ENCODE data around the gene KERA.
"Not testable (repeated sequence)": the region's sequence is repeated elsewhere in the genome, so short reads cannot be mapped to it uniquely, and the experiment has no call there.

The KERA gene

DNA sequence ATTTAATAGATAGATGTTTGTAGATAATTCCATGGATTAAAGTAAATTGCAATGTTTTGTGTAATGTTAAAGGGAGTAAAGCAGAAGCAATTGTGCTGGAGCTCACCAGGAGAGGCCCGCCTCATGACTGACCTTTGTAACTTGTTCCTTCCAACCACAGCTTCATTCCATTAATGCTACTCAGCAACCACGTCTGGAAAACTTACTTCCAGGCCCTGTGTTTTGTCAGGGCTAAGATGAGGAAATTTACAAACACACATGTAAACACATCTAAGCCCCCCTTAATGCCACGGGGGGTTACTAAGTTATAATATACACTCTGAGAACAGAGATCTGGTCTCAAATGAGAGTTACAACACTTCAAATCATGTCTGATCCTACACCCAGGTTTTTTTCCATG is 41.1 kb upstream of the KERA start:
- Histone ChIP-seq H3K27me3 (ENCODE audit: control insufficient read depth in 5 of 5, insufficient read depth in 4 of 5, low read length in 5 of 5) (no peaks in the 10 kb centered on the region), H3K9ac (ENCODE audit: low read length in 5 of 5) (no peak overlapping the region), H3K27ac (ENCODE audit: low read depth, low read length) (no peak overlapping the region), H3K36me3 (ENCODE audit: control insufficient read depth in 5 of 5, insufficient read depth in 5 of 5, low read length in 5 of 5) (no peaks in the 10 kb centered on the region), H3K9me3 (ENCODE audit: control insufficient read depth in 5 of 5, low read length in 5 of 5) (peaks cover 0 to 3% (median 0%) of the 10 kb centered on the region in 5 donors), H3K4me1 (ENCODE audit: control insufficient read depth in 5 of 5, insufficient read depth in 5 of 5, low read length in 5 of 5) (peaks cover 0 to 7% (median 2%) of the 10 kb centered on the region in 5 donors), H3K4me3 (ENCODE audit: low read depth in 1 of 5, low read length in 5 of 5) (no peak overlapping the region)

DNA sequence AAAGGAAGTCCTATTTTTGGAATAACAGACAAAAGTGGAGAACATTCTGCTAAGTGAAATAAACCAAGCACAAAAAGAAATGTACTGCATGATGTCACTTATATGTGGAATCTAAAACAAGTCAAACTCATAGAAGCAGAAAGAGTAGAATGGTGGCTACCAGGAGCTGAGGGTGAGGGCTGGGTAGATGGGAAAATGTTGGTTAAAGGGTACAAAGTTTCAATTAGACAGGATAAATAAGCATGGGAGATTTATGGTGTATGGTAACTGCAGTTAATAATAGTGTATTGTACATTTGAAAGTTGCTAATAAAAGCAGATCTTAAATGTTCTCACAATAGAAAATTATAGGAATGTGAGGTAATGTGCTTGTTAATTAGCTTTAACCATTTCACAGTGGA is 40.6 kb upstream of the KERA start:
- peaks cover 0 to 3% (median 0%) of the 10 kb centered on the region in 5 donors for H3K9me3 ChIP-seq (ENCODE audit: control insufficient read depth in 5 of 5, low read length in 5 of 5)
- H3K27me3 ChIP-seq (ENCODE audit: control insufficient read depth in 5 of 5, insufficient read depth in 4 of 5, low read length in 5 of 5): no peaks in the 10 kb centered on the region
- H3K9ac ChIP-seq (ENCODE audit: low read length in 5 of 5): no peak overlapping the region
- peaks cover 0 to 7% (median 2%) of the 10 kb centered on the region in 5 donors for H3K4me1 ChIP-seq (ENCODE audit: control insufficient read depth in 5 of 5, insufficient read depth in 5 of 5, low read length in 5 of 5)
- H3K36me3 ChIP-seq (ENCODE audit: control insufficient read depth in 5 of 5, insufficient read depth in 5 of 5, low read length in 5 of 5): no peaks in the 10 kb centered on the region
- no peak overlapping the region for H3K27ac ChIP-seq (ENCODE audit: low read depth, low read length)
- no peak overlapping the region for H3K4me3 ChIP-seq (ENCODE audit: low read depth in 1 of 5, low read length in 5 of 5)

DNA sequence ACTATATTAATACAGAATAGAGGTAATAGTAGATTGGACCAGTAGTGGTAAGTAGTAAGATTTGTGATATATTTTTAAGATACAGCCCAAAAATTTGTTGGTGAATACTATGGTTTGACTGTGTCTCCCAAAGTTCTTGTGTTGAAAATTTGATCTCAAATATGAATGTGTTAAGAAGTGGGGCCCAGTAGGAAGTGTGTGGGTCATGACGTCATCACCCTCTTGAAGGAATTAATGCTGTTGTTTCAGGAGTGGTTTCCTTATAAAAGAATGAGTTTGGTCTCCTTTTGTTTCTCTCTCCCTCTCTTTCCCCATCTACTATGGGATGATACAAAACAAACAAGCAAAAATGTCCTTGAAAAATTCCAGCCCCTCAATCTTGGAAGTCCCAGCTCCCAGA is 37.1 kb upstream of the KERA start:
- H3K27ac ChIP-seq (ENCODE audit: low read depth, low read length): no peak overlapping the region
- no peak overlapping the region for H3K9ac ChIP-seq (ENCODE audit: low read length in 5 of 5)
- H3K9me3 ChIP-seq (ENCODE audit: control insufficient read depth in 5 of 5, low read length in 5 of 5): peaks cover 0 to 9% (median under 1%) of the 10 kb centered on the region in 5 donors
- peaks cover 0 to 7% (median 2%) of the 10 kb centered on the region in 5 donors for H3K4me1 ChIP-seq (ENCODE audit: control insufficient read depth in 5 of 5, insufficient read depth in 5 of 5, low read length in 5 of 5)
- no peak overlapping the region for H3K4me3 ChIP-seq (ENCODE audit: low read depth in 1 of 5, low read length in 5 of 5)
- H3K27me3 ChIP-seq (ENCODE audit: control insufficient read depth in 5 of 5, insufficient read depth in 4 of 5, low read length in 5 of 5): peaks cover 0 to 3% (median 0%) of the 10 kb centered on the region in 5 donors
- no peaks in the 10 kb centered on the region for H3K36me3 ChIP-seq (ENCODE audit: control insufficient read depth in 5 of 5, insufficient read depth in 5 of 5, low read length in 5 of 5)

DNA sequence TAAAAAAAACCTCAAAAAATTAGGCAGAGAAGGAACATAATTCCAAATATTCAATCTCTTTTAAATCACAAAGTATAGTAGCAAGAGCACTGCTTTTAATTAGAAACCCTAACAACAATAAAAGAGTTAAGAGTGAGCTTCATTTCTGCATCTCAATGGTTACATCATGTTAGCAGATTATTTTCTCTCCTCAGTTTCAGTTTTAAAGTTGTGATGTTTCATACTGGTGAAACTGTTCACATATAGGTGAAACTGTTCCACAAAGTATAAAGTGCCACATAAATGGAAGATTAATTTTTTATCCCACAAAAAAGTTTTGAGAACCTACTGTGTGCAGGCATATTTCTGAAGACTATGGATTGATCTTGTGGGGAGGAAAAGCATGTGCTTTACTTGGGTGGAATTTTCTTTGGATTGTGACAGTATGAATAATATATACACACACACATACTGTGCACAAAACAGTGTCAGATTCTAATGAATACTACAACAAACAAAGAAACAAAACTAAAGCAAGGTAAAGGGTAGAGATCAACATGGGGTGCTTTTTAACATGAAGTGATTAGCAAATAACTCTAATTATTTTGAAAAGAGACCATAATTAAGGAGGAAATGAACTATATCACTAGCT is 36.3 kb upstream of the KERA start:
- Histone ChIP-seq H3K4me1 (ENCODE audit: control insufficient read depth in 5 of 5, insufficient read depth in 5 of 5, low read length in 5 of 5) (peaks cover 0 to 7% (median 2%) of the 10 kb centered on the region in 5 donors), H3K4me3 (ENCODE audit: low read depth in 1 of 5, low read length in 5 of 5) (no peak overlapping the region), H3K27ac (ENCODE audit: low read depth, low read length) (no peak overlapping the region)

DNA sequence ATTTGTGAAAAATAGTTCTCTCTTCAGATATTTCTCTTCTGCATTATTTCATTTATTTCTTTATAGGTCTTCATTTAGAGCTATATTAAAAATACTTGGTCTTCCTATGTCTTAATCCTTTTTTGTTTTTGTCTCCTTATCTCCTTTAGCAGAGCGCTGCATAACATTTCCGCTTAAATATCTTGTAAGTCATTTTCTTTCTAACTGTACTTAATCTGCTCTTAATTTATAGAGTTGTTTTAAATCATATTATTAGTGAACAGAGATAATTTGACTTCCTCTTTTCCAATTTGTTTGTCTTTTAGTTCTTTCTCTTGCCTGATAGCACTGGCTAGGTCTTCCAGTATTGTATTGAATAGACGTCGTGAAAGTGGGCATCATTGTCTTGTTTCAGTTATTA is 35.5 kb upstream of the KERA start:
- H3K9me3 ChIP-seq (ENCODE audit: control insufficient read depth in 5 of 5, low read length in 5 of 5): peaks cover 4 to 20% (median 9%) of the 10 kb centered on the region in 5 donors
- H3K9ac ChIP-seq (ENCODE audit: low read length in 5 of 5): no peak overlapping the region
- H3K4me3 ChIP-seq (ENCODE audit: low read depth in 1 of 5, low read length in 5 of 5): no peak overlapping the region
- no peak overlapping the region for H3K27ac ChIP-seq (ENCODE audit: low read depth, low read length)
- H3K4me1 ChIP-seq (ENCODE audit: control insufficient read depth in 5 of 5, insufficient read depth in 5 of 5, low read length in 5 of 5): peaks cover 0 to under 1% (median 0%) of the 10 kb centered on the region in 5 donors
- no peaks in the 10 kb centered on the region for H3K36me3 ChIP-seq (ENCODE audit: control insufficient read depth in 5 of 5, insufficient read depth in 5 of 5, low read length in 5 of 5)
- peaks cover 0 to 3% (median 0%) of the 10 kb centered on the region in 5 donors for H3K27me3 ChIP-seq (ENCODE audit: control insufficient read depth in 5 of 5, insufficient read depth in 4 of 5, low read length in 5 of 5)

More for the DNA sequence above, 36.3 kb upstream of the KERA start:
- H3K9me3 ChIP-seq (ENCODE audit: control insufficient read depth in 5 of 5, low read length in 5 of 5): peaks cover 2 to 13% (median 4%) of the 10 kb centered on the region in 5 donors
- H3K36me3 ChIP-seq (ENCODE audit: control insufficient read depth in 5 of 5, insufficient read depth in 5 of 5, low read length in 5 of 5): no peaks in the 10 kb centered on the region
- H3K9ac ChIP-seq (ENCODE audit: low read length in 5 of 5): no peak overlapping the region
- peaks cover 0 to 3% (median 0%) of the 10 kb centered on the region in 5 donors for H3K27me3 ChIP-seq (ENCODE audit: control insufficient read depth in 5 of 5, insufficient read depth in 4 of 5, low read length in 5 of 5)

DNA sequence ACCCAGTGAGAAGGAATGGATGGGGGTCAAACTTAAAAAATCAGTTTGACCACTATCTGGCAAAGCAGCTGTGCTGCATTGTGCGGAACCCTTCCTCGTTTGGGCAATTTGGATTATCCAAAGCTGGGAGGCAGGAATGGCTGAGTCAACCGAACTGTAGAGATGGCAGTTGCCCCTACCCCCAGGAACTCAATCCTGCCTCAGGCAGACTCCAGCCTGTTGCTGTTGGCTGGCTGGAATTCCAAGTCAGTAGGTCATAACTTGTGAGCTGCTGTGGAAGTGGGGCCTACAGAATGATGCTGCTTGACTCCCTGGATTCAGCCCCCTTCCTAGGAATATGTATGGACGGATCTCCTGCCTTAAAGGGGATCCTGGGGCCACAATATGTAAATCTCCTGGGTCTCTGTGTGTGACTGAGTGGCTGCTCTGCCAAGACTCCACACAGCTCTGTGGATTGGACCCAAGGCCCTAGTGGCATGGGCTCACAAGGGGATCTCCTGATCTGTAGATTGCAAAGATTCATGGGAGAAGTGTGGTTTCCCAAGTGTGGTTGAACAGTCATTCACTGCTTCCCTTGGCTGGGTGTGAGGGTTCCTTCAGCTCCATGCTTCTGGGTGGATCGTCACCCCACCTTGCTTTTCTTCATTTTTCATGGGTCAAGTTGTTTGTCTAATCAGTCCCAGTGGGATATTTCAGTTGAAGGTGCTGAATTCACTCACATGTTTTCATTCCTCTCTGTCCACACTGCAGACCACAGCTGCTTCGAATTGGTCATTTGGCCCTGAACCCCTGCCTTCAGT is 34.3 kb upstream of the KERA start:
- Histone ChIP-seq H3K27me3 (ENCODE audit: control insufficient read depth in 5 of 5, insufficient read depth in 4 of 5, low read length in 5 of 5) (peaks cover 0 to 3% (median 0%) of the 10 kb centered on the region in 5 donors), H3K9ac (ENCODE audit: low read length in 5 of 5) (no peak overlapping the region), H3K4me1 (ENCODE audit: control insufficient read depth in 5 of 5, insufficient read depth in 5 of 5, low read length in 5 of 5) (no peaks in the 10 kb centered on the region), H3K9me3 (ENCODE audit: control insufficient read depth in 5 of 5, low read length in 5 of 5) (peaks cover 4 to 27% (median 9%) of the 10 kb centered on the region in 5 donors), H3K4me3 (ENCODE audit: low read depth in 1 of 5, low read length in 5 of 5) (no peak overlapping the region), H3K27ac (ENCODE audit: low read depth, low read length) (no peak overlapping the region), H3K36me3 (ENCODE audit: control insufficient read depth in 5 of 5, insufficient read depth in 5 of 5, low read length in 5 of 5) (no peaks in the 10 kb centered on the region)

DNA sequence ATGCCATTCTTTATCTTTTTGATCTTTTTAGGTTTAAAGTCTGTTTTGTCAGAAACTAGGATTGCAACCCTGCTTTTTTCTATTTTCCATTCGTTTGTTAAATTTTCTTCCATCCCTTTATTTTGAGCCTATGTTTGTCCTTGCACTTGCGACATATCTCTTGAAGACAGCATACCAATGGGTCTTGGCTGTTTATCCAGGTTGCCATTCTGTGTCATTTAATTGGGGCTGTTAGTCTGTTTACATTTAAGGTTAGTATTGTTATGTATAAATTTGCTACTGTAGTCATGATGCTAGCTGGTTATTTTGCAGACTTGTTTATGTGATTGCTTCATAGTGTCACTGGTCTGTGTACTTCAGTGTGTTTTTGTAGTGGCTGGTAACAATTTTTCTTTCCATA is 32.1 kb upstream of the KERA start:
- not testable (repeated sequence) for H3K9ac ChIP-seq (ENCODE audit: low read length in 5 of 5); H3K4me3 ChIP-seq (ENCODE audit: low read depth in 1 of 5, low read length in 5 of 5); H3K4me1 ChIP-seq (ENCODE audit: control insufficient read depth in 5 of 5, insufficient read depth in 5 of 5, low read length in 5 of 5); H3K27ac ChIP-seq (ENCODE audit: low read depth, low read length); H3K27me3 ChIP-seq (ENCODE audit: control insufficient read depth in 5 of 5, insufficient read depth in 4 of 5, low read length in 5 of 5); H3K36me3 ChIP-seq (ENCODE audit: control insufficient read depth in 5 of 5, insufficient read depth in 5 of 5, low read length in 5 of 5)
- H3K9me3 ChIP-seq (ENCODE audit: control insufficient read depth in 5 of 5, low read length in 5 of 5): peaks cover 4 to 27% (median 9%) of the 10 kb centered on the region in 5 donors

DNA sequence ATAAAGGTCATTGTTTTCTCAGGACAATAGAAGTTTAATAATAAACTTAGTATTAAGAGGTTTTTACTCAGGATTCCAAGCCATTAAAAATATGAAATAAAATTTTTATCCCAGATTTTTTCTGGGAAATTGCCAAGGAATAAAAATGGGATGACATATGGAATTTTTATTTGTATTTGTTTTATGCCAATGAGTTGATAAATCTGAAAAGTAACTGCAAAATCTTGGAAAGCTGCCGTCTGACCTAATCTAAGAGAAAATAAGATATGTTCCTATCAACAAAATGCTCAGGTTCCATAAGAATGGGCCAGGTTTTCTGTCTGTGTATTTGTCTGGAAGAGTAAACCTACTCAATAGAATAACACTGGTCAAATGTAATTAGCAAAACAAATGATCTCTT is 22.2 kb upstream of the KERA start:
- Histone ChIP-seq H3K27me3 (ENCODE audit: control insufficient read depth in 5 of 5, insufficient read depth in 4 of 5, low read length in 5 of 5) (no peaks in the 10 kb centered on the region), H3K9me3 (ENCODE audit: control insufficient read depth in 5 of 5, low read length in 5 of 5) (no peaks in the 10 kb centered on the region), H3K4me1 (ENCODE audit: control insufficient read depth in 5 of 5, insufficient read depth in 5 of 5, low read length in 5 of 5) (no peaks in the 10 kb centered on the region), H3K27ac (ENCODE audit: low read depth, low read length) (no peak overlapping the region), H3K36me3 (ENCODE audit: control insufficient read depth in 5 of 5, insufficient read depth in 5 of 5, low read length in 5 of 5) (no peaks in the 10 kb centered on the region), H3K9ac (ENCODE audit: low read length in 5 of 5) (no peak overlapping the region), H3K4me3 (ENCODE audit: low read depth in 1 of 5, low read length in 5 of 5) (no peak overlapping the region)

DNA sequence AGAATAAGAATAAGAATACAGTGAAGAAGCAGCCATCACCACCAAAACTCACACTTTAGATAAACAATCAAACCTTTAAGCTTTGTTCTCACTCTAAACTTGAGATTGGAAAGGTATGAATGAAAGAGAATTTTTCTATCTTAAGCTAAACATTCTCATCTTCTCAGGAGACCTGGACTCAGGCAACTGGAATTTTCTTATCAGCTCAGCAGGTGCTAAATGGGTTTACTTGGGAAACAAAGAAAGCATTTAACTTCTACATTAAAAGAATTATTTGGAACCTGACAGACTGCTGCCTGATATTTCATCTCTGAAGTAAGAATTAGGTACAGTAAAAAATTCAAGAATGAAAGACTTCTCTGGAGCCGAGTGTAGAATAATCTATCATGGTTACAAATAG is 20.7 kb upstream of the KERA start:
- H3K9ac ChIP-seq (ENCODE audit: low read length in 5 of 5): no peak overlapping the region
- no peak overlapping the region for H3K4me3 ChIP-seq (ENCODE audit: low read depth in 1 of 5, low read length in 5 of 5)
- no peaks in the 10 kb centered on the region for H3K27me3 ChIP-seq (ENCODE audit: control insufficient read depth in 5 of 5, insufficient read depth in 4 of 5, low read length in 5 of 5)
- no peaks in the 10 kb centered on the region for H3K36me3 ChIP-seq (ENCODE audit: control insufficient read depth in 5 of 5, insufficient read depth in 5 of 5, low read length in 5 of 5)
- H3K4me1 ChIP-seq (ENCODE audit: control insufficient read depth in 5 of 5, insufficient read depth in 5 of 5, low read length in 5 of 5): no peaks in the 10 kb centered on the region
- H3K9me3 ChIP-seq (ENCODE audit: control insufficient read depth in 5 of 5, low read length in 5 of 5): no peaks in the 10 kb centered on the region
- no peak overlapping the region for H3K27ac ChIP-seq (ENCODE audit: low read depth, low read length)

DNA sequence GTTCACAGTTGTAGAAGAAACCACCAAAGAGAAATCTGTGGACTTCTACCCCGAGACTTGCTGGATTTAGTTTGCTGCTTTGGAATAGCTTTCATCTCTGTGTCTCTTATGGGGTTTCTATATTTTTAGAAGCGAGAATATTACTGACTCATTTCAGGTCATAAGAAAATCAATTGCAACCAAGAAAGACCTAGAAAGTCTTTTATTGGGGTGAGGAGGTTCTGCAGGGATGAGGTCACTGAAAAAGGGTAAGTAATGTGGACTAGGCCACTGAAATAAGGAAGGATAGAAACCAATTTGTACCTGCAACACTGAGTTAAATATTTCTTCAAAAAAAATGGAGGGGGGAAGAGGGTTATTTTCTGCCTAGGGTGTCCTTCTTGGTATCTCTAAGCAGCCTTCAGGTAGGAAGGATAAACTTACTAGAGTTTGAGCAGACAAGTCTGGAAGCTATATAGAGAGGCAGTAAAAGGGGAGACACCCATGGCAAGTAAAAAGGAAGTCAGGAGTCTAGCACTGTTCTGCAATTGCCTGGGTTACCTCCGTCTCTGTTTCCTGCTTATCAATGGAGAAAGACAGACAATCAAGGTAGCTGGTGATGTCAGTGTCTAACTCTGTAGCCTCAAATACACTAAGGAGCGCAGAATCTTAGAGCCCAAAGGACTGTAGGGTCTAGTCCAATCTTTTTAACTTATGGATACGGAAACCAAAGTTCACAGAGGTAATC is 19.6 kb upstream of the KERA start:
- Histone ChIP-seq H3K9me3 (ENCODE audit: control insufficient read depth in 5 of 5, low read length in 5 of 5) (no peaks in the 10 kb centered on the region), H3K4me3 (ENCODE audit: low read depth in 1 of 5, low read length in 5 of 5) (no peak overlapping the region), H3K27ac (ENCODE audit: low read depth, low read length) (no peak overlapping the region), H3K9ac (ENCODE audit: low read length in 5 of 5) (no peak overlapping the region), H3K27me3 (ENCODE audit: control insufficient read depth in 5 of 5, insufficient read depth in 4 of 5, low read length in 5 of 5) (no peaks in the 10 kb centered on the region), H3K36me3 (ENCODE audit: control insufficient read depth in 5 of 5, insufficient read depth in 5 of 5, low read length in 5 of 5) (no peaks in the 10 kb centered on the region), H3K4me1 (ENCODE audit: control insufficient read depth in 5 of 5, insufficient read depth in 5 of 5, low read length in 5 of 5) (no peaks in the 10 kb centered on the region)
